ENCODE data around the gene ABHD4.
"Not testable (repeated sequence)": the region's sequence is repeated elsewhere in the genome, so short reads cannot be mapped to it uniquely, and the experiment has no call there.

The ABHD4 gene

DNA sequence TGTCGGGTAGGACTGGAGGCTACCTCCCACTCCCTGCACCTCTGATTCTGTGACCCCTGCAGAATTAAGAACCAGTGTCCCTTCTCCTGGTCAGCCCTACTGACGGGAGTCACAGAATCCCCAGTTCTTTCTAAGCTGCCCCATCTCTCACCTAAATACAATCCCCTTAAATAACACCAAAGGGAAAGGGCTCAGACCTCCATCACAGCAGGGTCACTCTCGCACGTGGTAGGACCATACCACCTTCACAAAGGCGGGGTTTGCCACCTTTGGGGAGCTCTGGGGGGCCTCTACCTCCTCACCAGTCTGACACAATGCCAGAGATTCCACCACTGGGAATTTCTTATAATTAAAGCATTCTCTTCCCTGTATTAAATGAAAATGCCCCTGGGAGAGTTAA, 44.7 kb upstream of the ABHD4 start:
- no peak for DNase-seq (ENCODE audit: insufficient read length, low spot score)
- no peak for FAIRE-seq
- TF ChIP-seq CTCF (IDR thresholded peaks at IDR 0.05; ENCODE audit: insufficient read depth, missing control alignments): no peak

DNA sequence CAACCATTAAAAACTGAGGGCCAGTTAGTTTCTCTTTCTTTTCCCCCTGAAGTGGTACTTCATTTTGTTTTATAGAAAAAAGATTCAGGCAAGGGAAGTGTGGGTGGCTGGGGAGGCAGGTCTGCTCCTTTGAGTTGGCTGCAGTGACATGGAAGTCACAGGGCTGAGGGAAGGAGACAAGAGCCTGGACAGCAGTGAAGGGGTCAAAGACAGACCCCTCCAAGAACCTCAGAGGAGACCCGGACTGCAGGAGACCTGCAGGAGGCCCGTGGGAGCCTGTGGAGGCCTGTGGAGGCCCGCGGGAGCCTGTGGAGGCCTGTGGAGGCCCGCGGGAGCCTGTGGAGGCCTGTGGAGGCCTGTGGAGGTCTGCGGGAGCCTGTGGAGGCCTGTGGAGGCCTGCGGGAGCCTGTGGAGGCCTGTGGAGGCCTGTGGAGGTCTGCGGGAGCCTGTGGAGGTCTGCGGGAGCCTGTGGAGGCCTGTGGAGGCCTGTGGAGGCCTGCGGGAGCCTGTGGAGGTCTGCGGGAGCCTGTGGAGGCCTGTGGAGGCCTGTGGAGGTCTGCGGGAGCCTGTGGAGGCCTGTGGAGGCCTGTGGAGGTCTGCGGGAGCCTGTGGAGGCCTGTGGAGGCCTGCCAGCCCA, 44.1 kb upstream of the ABHD4 start:
- not testable (repeated sequence) for DNase-seq (ENCODE audit: insufficient read length, low spot score); FAIRE-seq

- DNase-seq (ENCODE audit: insufficient read length, low spot score): no peak
- no peak for FAIRE-seq
- TF ChIP-seq CTCF (IDR thresholded peaks at IDR 0.05; ENCODE audit: insufficient read depth, missing control alignments): no peak
Measured at GRCh38 chr14:22554498-22555383, 43.4 kb upstream of the ABHD4 start.

- TF ChIP-seq CTCF (IDR thresholded peaks at IDR 0.05; ENCODE audit: insufficient read depth, missing control alignments): no peak
- FAIRE-seq: no peak
- DNase-seq (ENCODE audit: insufficient read length, low spot score): no peak
Measured at GRCh38 chr14:22555384-22556011, 42.6 kb upstream of the ABHD4 start.

DNA sequence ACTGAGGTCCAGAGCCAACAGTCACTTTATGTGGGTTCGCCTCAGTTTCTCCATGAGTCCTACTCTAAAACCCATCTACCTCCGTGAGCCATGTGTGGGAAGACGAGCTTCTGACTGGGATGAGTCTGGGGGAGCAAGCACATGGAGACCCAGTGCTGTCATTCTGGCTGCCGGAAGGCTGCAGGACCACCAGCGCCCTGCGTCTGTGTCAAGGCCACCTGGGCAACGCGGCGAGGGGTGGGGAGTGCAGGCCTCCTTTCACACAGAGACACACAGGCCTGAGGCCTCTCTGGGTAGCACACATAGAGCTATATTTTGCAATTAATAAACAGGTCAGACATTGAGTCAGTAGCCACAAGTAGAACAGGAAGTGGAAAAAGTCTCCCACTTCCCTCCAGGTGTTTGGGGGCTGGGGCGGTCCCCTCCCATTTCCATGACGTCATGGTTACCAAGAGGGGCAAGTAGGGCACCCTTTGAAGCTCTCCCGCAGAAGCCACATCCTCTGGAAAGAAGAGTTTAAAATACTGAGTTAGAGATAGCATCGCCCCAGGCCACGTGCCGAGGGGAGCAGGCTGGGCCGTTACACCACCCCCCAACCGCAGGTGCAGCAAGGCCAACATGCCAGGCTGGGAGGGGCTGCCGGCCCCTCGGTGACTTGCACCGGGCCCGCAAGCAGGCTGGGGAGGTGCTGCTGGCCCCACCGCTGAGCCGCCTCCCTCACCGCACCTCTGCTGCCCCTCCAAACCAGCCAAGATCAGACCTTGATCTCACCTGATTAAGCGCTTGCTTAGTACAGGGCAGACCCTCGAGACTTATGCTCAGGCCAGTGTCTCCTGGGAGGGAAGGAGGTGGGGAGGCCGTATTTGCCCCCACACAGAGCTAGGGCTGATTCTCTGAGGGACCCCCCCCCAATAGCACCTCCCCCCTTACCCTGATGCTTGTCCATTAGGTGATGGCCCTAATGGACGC, 41.8 kb upstream of the ABHD4 start:
- no peak for FAIRE-seq
- no peak for DNase-seq (ENCODE audit: insufficient read length, low spot score)
- no peak for TF ChIP-seq CTCF (IDR thresholded peaks at IDR 0.05; ENCODE audit: insufficient read depth, missing control alignments)

- no peak for FAIRE-seq
- peak; percentile 66 for TF ChIP-seq CTCF (IDR thresholded peaks at IDR 0.05; ENCODE audit: insufficient read depth, missing control alignments)
- DNase-seq (ENCODE audit: insufficient read length, low spot score): peak; percentile 72
Measured at GRCh38 chr14:22556990-22557623, 41.0 kb upstream of the ABHD4 start.
